Measurements from ENCODE around the gene SLC44A2.

SLC44A2 gene

DNA sequence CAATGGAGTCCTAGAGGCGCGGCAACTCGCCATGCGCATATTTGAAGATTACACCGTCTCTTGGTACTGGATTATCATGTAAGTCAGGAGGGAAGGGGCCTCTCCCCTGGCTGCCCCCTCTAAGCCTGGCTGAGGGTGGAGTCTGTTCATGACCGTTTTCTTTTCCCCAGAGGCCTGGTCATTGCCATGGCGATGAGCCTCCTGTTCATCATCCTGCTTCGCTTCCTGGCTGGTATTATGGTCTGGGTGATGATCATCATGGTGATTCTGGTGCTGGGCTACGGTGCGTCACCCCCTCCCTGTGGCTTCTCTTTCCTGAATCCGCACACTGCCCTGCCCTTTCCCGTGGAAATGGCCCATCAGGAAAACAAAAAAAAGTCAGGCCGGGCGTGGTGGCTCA is 6.5 kb downstream of the SLC44A2 start:
- Mint-ChIP-seq H3K36me3 (ENCODE audit: low read depth) (peaks cover 59% of the 10 kb centered on the region), H3K4me1 (ENCODE audit: low read depth) (no peaks in the 10 kb centered on the region), H3K27ac (no peak overlapping the region), H3K9me3 (no peaks in the 10 kb centered on the region), H3K27me3 (ENCODE audit: low read depth) (no peaks in the 10 kb centered on the region), H3K4me3 (no peak overlapping the region)
- no peak for DNase-seq (ENCODE audit: low spot score)

DNA sequence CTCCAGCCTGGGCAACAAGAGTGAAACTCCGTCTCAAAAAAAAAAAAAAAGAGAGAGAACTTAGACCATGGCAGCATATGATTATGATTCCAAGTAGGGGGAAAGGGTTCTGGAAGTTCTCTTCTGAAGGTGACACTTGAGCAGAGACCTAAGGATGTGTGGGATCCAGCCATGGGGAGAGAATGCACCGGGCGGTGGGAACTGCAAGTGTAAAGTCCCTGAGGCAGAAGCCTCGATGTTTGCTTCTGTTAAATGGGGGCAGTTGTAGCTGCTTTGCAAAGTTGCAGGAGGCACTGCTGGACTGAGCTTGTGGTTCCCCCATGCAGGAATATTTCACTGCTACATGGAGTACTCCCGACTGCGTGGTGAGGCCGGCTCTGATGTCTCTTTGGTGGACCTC is 9.1 kb downstream of the SLC44A2 start:
- Mint-ChIP-seq H3K27me3 (ENCODE audit: low read depth) (no peaks in the 10 kb centered on the region), H3K4me3 (no peak overlapping the region), H3K9me3 (no peaks in the 10 kb centered on the region), H3K27ac (no peak overlapping the region), H3K4me1 (ENCODE audit: low read depth) (peaks cover 4% of the 10 kb centered on the region), H3K36me3 (ENCODE audit: low read depth) (peaks cover 63% of the 10 kb centered on the region)
- no peak for DNase-seq (ENCODE audit: low spot score)

DNA sequence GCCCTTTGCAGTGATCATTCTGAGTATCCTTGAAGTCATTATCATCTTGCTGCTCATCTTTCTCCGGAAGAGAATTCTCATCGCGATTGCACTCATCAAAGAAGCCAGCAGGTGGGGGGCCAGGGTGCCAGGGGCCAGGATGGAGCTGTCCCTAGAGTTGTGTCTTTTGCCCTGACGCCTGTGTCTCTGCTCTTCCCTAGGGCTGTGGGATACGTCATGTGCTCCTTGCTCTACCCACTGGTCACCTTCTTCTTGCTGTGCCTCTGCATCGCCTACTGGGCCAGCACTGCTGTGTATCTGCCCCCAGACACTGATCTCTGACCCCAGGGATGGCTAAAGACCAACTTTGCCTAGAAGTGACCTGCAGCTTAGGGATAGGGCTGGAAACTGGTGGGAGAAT is 9.6 kb downstream of the SLC44A2 start:
- DNase-seq (ENCODE audit: low spot score): no peak
- H3K27ac Mint-ChIP-seq: no peak overlapping the region
- no peaks in the 10 kb centered on the region for H3K9me3 Mint-ChIP-seq
- no peak overlapping the region for H3K4me3 Mint-ChIP-seq
- peaks cover 64% of the 10 kb centered on the region for H3K36me3 Mint-ChIP-seq (ENCODE audit: low read depth)
- no peaks in the 10 kb centered on the region for H3K27me3 Mint-ChIP-seq (ENCODE audit: low read depth)
- H3K4me1 Mint-ChIP-seq (ENCODE audit: low read depth): peaks cover 4% of the 10 kb centered on the region

DNA sequence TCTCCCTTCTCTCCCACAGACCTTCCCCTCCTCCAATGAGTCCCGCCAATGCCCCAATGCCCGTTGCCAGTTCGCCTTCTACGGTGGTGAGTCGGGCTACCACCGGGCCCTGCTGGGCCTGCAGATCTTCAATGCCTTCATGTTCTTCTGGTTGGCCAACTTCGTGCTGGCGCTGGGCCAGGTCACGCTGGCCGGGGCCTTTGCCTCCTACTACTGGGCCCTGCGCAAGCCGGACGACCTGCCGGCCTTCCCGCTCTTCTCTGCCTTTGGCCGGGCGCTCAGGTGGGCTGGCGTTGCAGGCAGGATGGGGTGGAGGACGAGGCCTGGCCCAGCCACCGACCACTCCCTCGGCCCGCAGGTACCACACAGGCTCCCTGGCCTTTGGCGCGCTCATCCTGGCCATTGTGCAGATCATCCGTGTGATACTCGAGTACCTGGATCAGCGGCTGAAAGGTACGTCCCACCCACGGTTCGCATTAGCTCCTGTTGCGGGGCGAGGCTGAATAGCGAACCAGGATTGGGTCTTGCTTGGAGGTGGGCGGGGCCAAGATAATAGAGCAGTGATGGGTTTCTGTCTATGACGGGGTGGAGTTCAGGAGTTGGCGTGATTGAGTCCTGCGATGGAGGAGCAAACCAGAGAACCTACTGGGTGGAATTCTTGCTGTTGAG is 11.1 kb downstream of the SLC44A2 start:
- Mint-ChIP-seq H3K4me1 (ENCODE audit: low read depth) (peaks cover 4% of the 10 kb centered on the region), H3K9me3 (no peaks in the 10 kb centered on the region), H3K27me3 (ENCODE audit: low read depth) (no peaks in the 10 kb centered on the region), H3K36me3 (ENCODE audit: low read depth) (peaks cover 64% of the 10 kb centered on the region), H3K4me3 (no peak overlapping the region), H3K27ac (no peak overlapping the region)
- DNase-seq (ENCODE audit: low spot score): no peak

DNA sequence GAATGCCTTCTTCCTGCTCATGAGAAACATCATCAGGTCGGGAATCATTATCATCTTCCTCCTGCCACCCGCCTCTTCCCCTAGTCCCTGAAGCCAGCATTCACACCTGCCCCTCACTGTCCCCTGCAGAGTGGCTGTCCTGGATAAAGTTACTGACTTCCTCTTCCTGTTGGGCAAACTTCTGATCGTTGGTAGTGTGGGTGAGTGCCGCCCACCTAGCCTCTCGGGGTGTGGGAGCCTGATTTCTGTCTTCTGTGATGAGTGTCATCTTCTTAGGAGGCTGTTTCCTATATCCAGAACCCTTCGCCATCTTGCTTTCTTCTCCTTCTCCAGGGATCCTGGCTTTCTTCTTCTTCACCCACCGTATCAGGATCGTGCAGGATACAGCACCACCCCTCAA is 12.5 kb downstream of the SLC44A2 start:
- no peaks in the 10 kb centered on the region for H3K27me3 Mint-ChIP-seq (ENCODE audit: low read depth)
- peaks cover 6% of the 10 kb centered on the region for H3K4me1 Mint-ChIP-seq (ENCODE audit: low read depth)
- H3K9me3 Mint-ChIP-seq: no peaks in the 10 kb centered on the region
- no peak overlapping the region for H3K4me3 Mint-ChIP-seq
- H3K36me3 Mint-ChIP-seq (ENCODE audit: low read depth): peaks cover 59% of the 10 kb centered on the region
- DNase-seq (ENCODE audit: low spot score): no peak
- H3K27ac Mint-ChIP-seq: peak overlapping the region; percentile 35

DNA sequence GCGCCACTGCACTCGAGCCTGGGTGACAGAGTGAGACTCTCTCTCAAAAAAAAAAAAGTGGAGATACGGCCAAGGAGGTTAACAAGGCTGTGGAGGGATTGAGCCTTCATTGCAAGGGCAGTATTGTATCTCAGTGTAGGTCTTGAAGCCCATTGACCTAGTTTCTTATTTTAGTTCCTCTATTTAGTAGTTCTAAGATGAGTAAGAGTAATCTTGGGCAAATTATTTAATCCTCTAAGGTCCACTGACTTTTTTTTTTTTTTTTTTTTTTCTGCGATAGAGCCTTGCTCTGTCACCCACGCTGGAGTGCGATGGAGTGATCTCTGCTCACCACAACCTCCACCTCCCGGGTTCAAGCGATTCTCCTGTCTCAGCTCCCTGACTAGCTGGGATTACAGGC is 14.5 kb downstream of the SLC44A2 start:
- DNase-seq (ENCODE audit: low spot score): no peak
- H3K4me3 Mint-ChIP-seq: no peak overlapping the region
- H3K36me3 Mint-ChIP-seq (ENCODE audit: low read depth): peaks cover 55% of the 10 kb centered on the region
- H3K4me1 Mint-ChIP-seq (ENCODE audit: low read depth): peaks cover 22% of the 10 kb centered on the region
- no peak overlapping the region for H3K27ac Mint-ChIP-seq
- no peaks in the 10 kb centered on the region for H3K27me3 Mint-ChIP-seq (ENCODE audit: low read depth)
- H3K9me3 Mint-ChIP-seq: no peaks in the 10 kb centered on the region

DNA sequence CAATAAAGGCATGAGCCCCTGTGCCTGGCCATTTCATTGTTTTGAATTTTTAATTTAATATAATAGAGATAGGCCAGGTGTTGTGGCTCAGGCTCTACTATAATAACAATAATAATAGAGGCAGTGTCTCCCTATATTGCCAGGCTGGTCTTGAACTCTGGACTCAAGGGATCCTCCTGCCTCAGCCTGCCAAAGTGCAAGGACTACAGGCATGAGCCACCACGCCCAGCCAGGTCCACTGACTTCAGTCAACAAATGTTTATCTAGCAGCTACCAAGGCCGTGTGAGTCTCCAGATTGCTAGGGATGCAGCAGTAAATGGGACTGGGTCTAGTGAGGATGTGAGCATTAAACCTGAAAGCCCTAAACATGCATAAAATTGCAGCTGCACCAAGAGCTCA is 15.0 kb downstream of the SLC44A2 start:
- Mint-ChIP-seq H3K4me1 (ENCODE audit: low read depth) (peaks cover 22% of the 10 kb centered on the region), H3K27me3 (ENCODE audit: low read depth) (no peaks in the 10 kb centered on the region), H3K27ac (no peak overlapping the region), H3K4me3 (no peak overlapping the region), H3K36me3 (ENCODE audit: low read depth) (peaks cover 50% of the 10 kb centered on the region), H3K9me3 (no peaks in the 10 kb centered on the region)
- DNase-seq (ENCODE audit: low spot score): no peak

DNA sequence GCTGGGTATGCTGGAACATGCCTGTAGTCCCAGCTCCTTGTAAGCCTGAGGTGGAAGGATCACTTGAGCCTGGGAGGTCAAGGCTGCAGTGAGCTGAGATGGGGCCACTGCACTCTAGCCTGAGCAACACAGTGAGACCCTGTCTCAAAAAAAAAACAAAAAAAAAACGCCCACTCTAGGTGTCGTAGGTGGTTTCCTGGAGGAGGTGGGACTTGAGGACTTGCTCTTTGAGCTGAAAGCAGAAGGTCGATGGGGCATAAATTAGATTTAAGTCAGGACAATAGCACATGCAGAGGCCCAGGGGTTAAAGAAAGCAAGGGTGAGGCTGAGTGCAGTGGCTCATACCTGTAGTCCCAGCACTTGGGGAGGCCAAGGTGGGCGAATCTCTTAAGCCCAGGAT is 15.9 kb downstream of the SLC44A2 start:
- Mint-ChIP-seq H3K27me3 (ENCODE audit: low read depth) (no peaks in the 10 kb centered on the region), H3K27ac (no peak overlapping the region), H3K9me3 (no peaks in the 10 kb centered on the region), H3K4me1 (ENCODE audit: low read depth) (peaks cover 22% of the 10 kb centered on the region), H3K4me3 (no peak overlapping the region), H3K36me3 (ENCODE audit: low read depth) (peaks cover 44% of the 10 kb centered on the region)
- no peak for DNase-seq (ENCODE audit: low spot score)

DNA sequence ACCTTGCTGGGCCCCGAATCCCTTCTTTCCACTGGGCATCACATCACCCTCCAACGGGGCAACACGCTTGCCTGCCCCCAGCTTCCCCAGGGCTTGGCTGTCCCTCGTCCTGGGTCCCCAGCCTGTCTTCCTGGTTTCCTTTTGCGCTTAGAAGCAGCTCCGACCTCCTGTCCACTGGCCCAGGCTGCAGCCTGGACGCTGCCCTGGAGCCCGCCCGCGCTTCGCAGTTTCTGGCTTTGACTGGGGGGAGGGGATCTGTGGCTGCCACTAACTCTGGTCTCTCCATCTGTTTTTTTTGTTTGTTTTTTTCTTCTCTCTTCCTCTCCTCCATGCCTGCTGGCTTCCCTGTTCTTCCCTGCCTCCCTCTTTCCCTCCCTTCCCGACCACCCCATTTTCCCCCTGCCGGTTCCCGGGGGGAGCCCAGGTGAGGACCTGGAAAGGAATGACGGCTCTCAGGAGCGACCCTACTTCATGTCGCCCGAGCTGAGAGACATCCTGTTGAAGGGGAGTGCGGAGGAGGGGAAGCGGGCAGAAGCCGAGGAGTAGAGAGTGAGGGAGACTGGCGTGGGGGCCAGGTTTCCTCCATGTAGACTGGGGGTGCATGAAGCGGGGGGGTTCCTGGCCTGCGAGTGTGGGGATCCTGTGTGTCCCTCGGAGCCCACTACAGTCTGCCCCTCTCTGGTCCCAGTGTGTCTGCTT is 17.3 kb downstream of the SLC44A2 start:
- Mint-ChIP-seq H3K36me3 (ENCODE audit: low read depth) (peaks cover 32% of the 10 kb centered on the region), H3K27me3 (ENCODE audit: low read depth) (no peaks in the 10 kb centered on the region), H3K4me3 (no peak overlapping the region), H3K4me1 (ENCODE audit: low read depth) (peaks cover 22% of the 10 kb centered on the region), H3K27ac (no peak overlapping the region), H3K9me3 (no peaks in the 10 kb centered on the region)
- no peak for DNase-seq (ENCODE audit: low spot score)

DNA sequence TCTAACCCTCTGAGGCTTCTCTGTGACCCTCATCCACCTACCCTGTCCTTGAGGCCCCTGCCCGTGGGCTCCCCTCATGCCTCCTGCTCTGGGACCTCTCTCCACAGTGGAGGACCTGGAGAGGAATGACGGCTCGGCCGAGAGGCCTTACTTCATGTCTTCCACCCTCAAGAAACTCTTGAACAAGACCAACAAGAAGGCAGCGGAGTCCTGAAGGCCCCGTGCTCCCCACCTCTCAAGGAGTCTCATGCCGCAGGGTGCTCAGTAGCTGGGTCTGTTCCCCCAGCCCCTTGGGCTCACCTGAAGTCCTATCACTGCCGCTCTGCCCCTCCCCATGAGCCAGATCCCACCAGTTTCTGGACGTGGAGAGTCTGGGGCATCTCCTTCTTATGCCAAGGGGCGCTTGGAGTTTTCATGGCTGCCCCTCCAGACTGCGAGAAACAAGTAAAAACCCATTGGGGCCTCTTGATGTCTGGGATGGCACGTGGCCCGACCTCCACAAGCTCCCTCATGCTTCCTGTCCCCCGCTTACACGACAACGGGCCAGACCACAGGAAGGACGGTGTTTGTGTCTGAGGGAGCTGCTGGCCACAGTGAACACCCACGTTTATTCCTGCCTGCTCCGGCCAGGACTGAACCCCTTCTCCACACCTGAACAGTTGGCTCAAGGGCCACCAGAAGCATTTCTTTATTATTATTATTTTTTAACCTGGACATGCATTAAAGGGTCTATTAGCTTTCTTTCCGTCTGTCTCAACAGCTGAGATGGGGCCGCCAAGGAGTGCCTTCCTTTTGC is 18.0 kb downstream of the SLC44A2 start:
- Mint-ChIP-seq H3K27ac (peak overlapping the region; percentile 52), H3K27me3 (ENCODE audit: low read depth) (no peaks in the 10 kb centered on the region), H3K4me3 (no peak overlapping the region), H3K4me1 (ENCODE audit: low read depth) (peaks cover 19% of the 10 kb centered on the region), H3K9me3 (no peaks in the 10 kb centered on the region), H3K36me3 (ENCODE audit: low read depth) (peaks cover 25% of the 10 kb centered on the region)
- DNase-seq (ENCODE audit: low spot score): no peak

DNA sequence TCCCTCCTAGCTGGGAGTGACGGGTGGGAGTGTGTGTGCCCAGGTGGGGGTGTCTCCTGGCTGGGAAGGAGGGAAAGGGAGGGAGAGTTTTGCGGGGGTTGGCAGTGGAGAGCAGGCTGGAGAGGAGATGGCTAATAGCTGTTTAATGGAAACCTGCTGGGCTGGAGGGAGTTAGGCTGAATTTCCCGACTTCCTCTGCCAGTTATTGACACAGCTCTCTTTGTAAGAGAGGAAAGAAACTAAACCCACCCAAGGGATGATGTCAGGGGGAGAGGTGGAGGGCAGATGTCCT is 18.6 kb downstream of the SLC44A2 start:
- Mint-ChIP-seq H3K27ac (peak overlapping the region; percentile 52), H3K4me3 (no peak overlapping the region), H3K4me1 (ENCODE audit: low read depth) (peaks cover 20% of the 10 kb centered on the region), H3K27me3 (ENCODE audit: low read depth) (no peaks in the 10 kb centered on the region), H3K36me3 (ENCODE audit: low read depth) (peaks cover 25% of the 10 kb centered on the region), H3K9me3 (no peaks in the 10 kb centered on the region)
- DNase-seq (ENCODE audit: low spot score): no peak

DNA sequence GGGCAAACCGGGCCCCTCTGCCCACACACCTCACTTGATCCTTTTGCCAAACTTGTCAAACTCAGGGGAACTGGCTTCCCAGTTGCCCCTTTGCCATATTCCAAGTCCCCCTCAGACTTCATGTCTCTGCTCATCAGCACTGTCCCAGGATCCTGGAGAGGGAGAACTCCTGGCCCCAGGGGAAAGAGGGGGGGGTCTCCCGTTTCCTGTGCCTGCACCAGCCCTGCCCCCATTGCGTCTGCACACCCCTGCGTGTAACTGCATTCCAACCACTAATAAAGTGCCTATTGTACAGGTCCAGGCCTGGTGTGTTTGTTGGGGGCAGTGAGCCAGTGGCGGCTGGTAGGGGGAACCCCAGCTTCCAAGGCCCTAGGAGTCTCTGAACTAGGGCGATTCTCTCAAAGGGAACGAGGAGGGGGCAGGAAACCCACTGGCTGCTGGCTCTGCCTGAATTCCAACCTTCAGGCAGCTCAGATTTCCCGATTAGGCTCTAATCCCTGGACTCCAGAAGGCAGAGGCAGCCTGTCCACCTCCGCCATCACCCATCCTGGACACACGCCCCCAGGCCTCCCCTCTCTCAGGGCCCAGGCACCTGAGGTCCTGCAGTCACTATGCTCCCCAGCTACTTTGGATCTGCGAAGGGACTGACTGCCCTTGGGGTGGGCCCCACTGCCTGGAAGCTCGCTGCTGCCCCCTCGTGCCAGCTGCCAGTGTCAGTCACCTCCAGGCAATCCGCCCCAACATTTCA is 19.1 kb downstream of the SLC44A2 start:
- Mint-ChIP-seq H3K9me3 (no peaks in the 10 kb centered on the region), H3K27me3 (ENCODE audit: low read depth) (no peaks in the 10 kb centered on the region), H3K27ac (peak overlapping the region; percentile 36), H3K4me1 (ENCODE audit: low read depth) (peaks cover 20% of the 10 kb centered on the region), H3K36me3 (ENCODE audit: low read depth) (peaks cover 21% of the 10 kb centered on the region), H3K4me3 (no peak overlapping the region)
- peak; percentile 69 for DNase-seq (ENCODE audit: low spot score)

DNA sequence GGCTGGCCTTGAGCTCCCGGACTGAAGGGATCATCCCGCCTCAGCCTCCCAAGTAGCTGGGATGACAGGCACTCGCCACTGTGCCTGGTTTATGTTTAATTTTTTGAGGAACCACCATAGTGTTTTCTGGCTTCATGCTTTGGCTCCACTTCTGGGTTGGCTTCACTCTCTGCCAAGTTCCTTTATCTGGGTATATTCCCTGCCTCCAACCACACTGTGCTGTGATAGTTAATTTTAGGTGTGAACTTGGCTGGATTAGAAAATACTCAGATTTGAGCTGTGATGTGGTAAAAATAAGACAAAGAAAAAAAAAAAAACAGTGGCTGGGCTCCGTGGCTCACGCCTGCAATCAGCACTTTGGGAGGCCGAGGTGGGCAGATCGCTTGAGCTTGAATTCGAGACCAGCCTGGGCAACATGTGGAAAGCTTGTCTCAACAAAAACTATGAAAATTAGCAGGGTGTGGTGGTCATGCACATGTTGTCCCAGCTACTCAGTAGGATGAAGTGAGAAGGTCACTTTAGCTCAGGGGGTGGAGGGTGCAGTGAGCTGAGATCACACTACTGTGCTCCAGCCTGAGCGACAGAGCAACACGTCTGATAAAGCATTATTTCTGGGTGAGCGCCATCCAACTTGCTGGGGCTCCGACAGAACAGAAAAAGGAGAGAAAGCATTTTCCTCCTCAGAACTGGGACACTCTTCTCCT is 21.3 kb downstream of the SLC44A2 start:
- Mint-ChIP-seq H3K4me3 (no peak overlapping the region), H3K27ac (no peak overlapping the region), H3K27me3 (ENCODE audit: low read depth) (no peaks in the 10 kb centered on the region)

More for the DNA sequence above, 21.3 kb downstream of the SLC44A2 start:
- no peaks in the 10 kb centered on the region for H3K9me3 Mint-ChIP-seq
- no peak for DNase-seq (ENCODE audit: low spot score)
- H3K36me3 Mint-ChIP-seq (ENCODE audit: low read depth): peaks cover 15% of the 10 kb centered on the region
- peaks cover 21% of the 10 kb centered on the region for H3K4me1 Mint-ChIP-seq (ENCODE audit: low read depth)

All from T-helper 2 cell treated with Interferon-gamma antibody and Interleukin-4, amounts not matched to agents 5 μg/mL and 100 μg/mL, for 36 hours (primary cell).